Smooth muscle cell (in vitro differentiated cells): Measurements from ENCODE around the gene FCHSD2. TPM values are rescaled to one million over a fixed set of nuclear protein-coding genes. Genes with fewer than 3 reads are reported as not detected.
A peak's percentile ranks its signal among the peaks of the same experiment; 100 is the strongest.

ENCODE experiments used
- DNase-seq: peaks from one replicate; lab custom pipeline; 2025; ENCODE audit not compliant: unreplicated experiment; lab: John Stamatoyannopoulos, UW
- H2AFZ ChIP-seq: fragments of 200-600 bp; sonication (generic); 2 replicates; pipeline ENCODE4 v1.6.0; 2016; ENCODE audit warnings: antibody characterized with exemption, low read depth, mild to moderate bottlenecking
- H3F3A ChIP-seq: fragments of 200-600 bp; sonication (generic); 2 replicates; pipeline ENCODE4 v1.6.0; 2017; ENCODE audit warnings: antibody characterized with exemption, low read depth
- H3K27ac ChIP-seq: fragments of 200-600 bp; sonication (generic); 2 replicates; pipeline ENCODE4 v1.5.1; 2016; ENCODE audit warnings: low read depth, mild to moderate bottlenecking
- H3K27me3 ChIP-seq: fragments of 200-600 bp; sonication (generic); 2 replicates; pipeline ENCODE4 v1.6.1; 2016; ENCODE audit warnings: low read depth, mild to moderate bottlenecking
- H3K36me3 ChIP-seq: fragments of 200-600 bp; sonication (generic); 2 replicates; pipeline ENCODE4 v1.5.1; 2016; ENCODE audit warnings: low read depth
- H3K4me1 ChIP-seq: fragments of 200-600 bp; sonication (generic); 2 replicates; pipeline ENCODE4 v1.5.1; 2016; ENCODE audit warnings: low read depth
- H3K4me2 ChIP-seq: fragments of 200-600 bp; sonication (generic); 2 replicates; pipeline ENCODE4 v1.6.0; 2016; ENCODE audit warnings: mild to moderate bottlenecking
- H3K4me3 ChIP-seq: fragments of 200-600 bp; sonication (generic); 2 replicates; pipeline ENCODE4 v1.5.1; 2016; ENCODE audit warnings: mild to moderate bottlenecking
- H3K79me2 ChIP-seq: fragments of 200-600 bp; sonication (generic); 2 replicates; pipeline ENCODE4 v1.6.0; 2016; ENCODE audit warnings: low read depth, mild to moderate bottlenecking
- H3K9ac ChIP-seq: fragments of 200-600 bp; sonication (generic); 2 replicates; pipeline ENCODE4 v1.6.0; 2016; ENCODE audit warnings: low read depth
- H3K9me3 ChIP-seq: fragments of 200-600 bp; sonication (generic); replicated peaks from 2 replicates; pipeline ENCODE4 v1.5.1; 2016; ENCODE audit warnings: low read depth
- H4K20me1 ChIP-seq: fragments of 200-600 bp; sonication (generic); 2 replicates; pipeline ENCODE4 v1.6.0; 2016; ENCODE audit warnings: low read depth
- CTCF ChIP-seq: fragments of 200-600 bp; sonication (generic); IDR thresholded peaks from 2 replicates; pipeline ENCODE4 v1.5.1; 2017; ENCODE audit warnings: borderline replicate concordance, mild to moderate bottlenecking, antibody characterized with exemption; ENCODE audit not compliant: insufficient read depth, poor library complexity, severe bottlenecking
- WGBS: methylation state at CpG from one replicate; pipeline ENCODE4 v1.1.7; 2016; ENCODE audit warnings: low lambda C conversion rate; 5-methylcytosine and 5-hydroxymethylcytosine counted together
- polyA plus RNA-seq: library from polyadenylated mRNA; unstranded; fragments of >200 nt; fragmentation: Nextera tagmentation; extraction: Ambion mirVana; gene quantifications from 2 replicates; pipeline ENCODE4 v1.2.1, GENCODE V29; 2016
- total RNA-seq: library from RNA; depleted of rRNA; stranded (reverse); fragments of >200 nt; gene quantifications from 2 replicates; pipeline ENCODE4 v1.2.3, GENCODE V29; 2014

The FCHSD2 gene
- total and polyA plus RNA-seq, 2 experiments from 2014 or later = 14.6 to 24.3 TPM

GRCh38 chr11:73099512-73100266 lies 42.4 kb downstream of the FCHSD2 start:
- H4K20me1 ChIP-seq = peaks cover 24% of the 10 kb centered on the region
- peaks cover 16% of the 10 kb centered on the region for H3K79me2 ChIP-seq
- H3K27me3 ChIP-seq = no peaks in the 10 kb centered on the region
- H3K9ac ChIP-seq = no peak overlapping the region
- H3F3A ChIP-seq = peaks cover 3% of the 10 kb centered on the region
- no peaks in the 10 kb centered on the region for H3K9me3 ChIP-seq
- 91% methylated on average over 25 of the region's 25 CpGs for WGBS
- H3K27ac ChIP-seq = no peak overlapping the region
- TF ChIP-seq CTCF = no peak
- no peak for DNase-seq
- H3K4me1 ChIP-seq = peaks cover 5% of the 10 kb centered on the region
- no peaks in the 10 kb centered on the region for H3K36me3 ChIP-seq
- no peak overlapping the region for H2AFZ ChIP-seq
- H3K4me3 ChIP-seq = no peak overlapping the region
- H3K4me2 ChIP-seq = no peak overlapping the region

GRCh38 chr11:73095613-73096012 lies 46.5 kb downstream of the FCHSD2 start:
- Histone ChIP-seq H3K9me3 (no peaks in the 10 kb centered on the region), H3K36me3 (no peaks in the 10 kb centered on the region), H4K20me1 (peaks cover 15% of the 10 kb centered on the region), H3F3A (peaks cover 3% of the 10 kb centered on the region), H3K4me3 (no peak overlapping the region), H3K4me1 (peaks cover 5% of the 10 kb centered on the region), H3K79me2 (peaks cover 39% of the 10 kb centered on the region), H2AFZ (peak overlapping the region; percentile 59), H3K9ac (no peak overlapping the region), H3K4me2 (peak overlapping the region; percentile 8), H3K27ac (peak overlapping the region; percentile 5), H3K27me3 (no peaks in the 10 kb centered on the region)
- DNase-seq = no peak
- TF ChIP-seq CTCF = no peak
- WGBS = 64% methylated on average over 2 of the region's 2 CpGs

GRCh38 chr11:73091521-73092305 lies 50.4 kb downstream of the FCHSD2 start:
- no peak overlapping the region for H3K9ac ChIP-seq
- H3K4me1 ChIP-seq = peaks cover 5% of the 10 kb centered on the region
- no peaks in the 10 kb centered on the region for H3K9me3 ChIP-seq
- 97% methylated on average over 9 of the region's 9 CpGs for WGBS
- H2AFZ ChIP-seq = no peak overlapping the region
- no peak overlapping the region for H3K27ac ChIP-seq
- TF ChIP-seq CTCF = no peak
- H3F3A ChIP-seq = peaks cover 3% of the 10 kb centered on the region
- no peak overlapping the region for H3K4me2 ChIP-seq
- H3K36me3 ChIP-seq = no peaks in the 10 kb centered on the region
- DNase-seq = no peak
- H3K27me3 ChIP-seq = no peaks in the 10 kb centered on the region
- peaks cover 55% of the 10 kb centered on the region for H3K79me2 ChIP-seq
- H4K20me1 ChIP-seq = peaks cover 30% of the 10 kb centered on the region
- no peak overlapping the region for H3K4me3 ChIP-seq
